NCI-H2227 (cell line): ENCODE data around the gene NIM1K.
A peak's percentile ranks its signal among the peaks of the same experiment; 100 is the strongest.
"Not testable (repeated sequence)": the region's sequence is repeated elsewhere in the genome, so short reads cannot be mapped to it uniquely, and the experiment has no call there.

ENCODE experiments used
- DNase-seq: peaks from one replicate; lab custom pipeline; 2025; ENCODE audit not compliant: unreplicated experiment; lab: John Stamatoyannopoulos, UW

NIM1K gene

DNA sequence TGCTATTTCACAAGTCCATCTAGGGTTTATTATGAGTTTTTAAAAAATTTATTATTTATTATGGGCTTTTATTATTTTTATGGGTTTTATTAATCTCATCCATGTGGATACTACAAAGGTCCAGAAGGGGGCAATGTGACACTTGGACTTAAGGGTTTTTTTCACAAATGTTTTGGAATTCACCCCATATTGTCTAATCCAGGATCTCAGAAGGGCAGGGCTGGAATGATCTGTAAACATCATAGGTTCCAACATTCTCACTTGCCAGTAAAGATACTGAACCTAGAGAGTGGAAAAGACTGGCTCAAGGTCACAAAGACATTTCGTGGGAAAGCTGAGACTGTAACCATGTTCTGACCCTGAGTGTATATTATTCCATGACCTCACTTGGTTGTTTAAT, 35.6 kb downstream of the NIM1K start:
- DNase-seq = no peak

DNA sequence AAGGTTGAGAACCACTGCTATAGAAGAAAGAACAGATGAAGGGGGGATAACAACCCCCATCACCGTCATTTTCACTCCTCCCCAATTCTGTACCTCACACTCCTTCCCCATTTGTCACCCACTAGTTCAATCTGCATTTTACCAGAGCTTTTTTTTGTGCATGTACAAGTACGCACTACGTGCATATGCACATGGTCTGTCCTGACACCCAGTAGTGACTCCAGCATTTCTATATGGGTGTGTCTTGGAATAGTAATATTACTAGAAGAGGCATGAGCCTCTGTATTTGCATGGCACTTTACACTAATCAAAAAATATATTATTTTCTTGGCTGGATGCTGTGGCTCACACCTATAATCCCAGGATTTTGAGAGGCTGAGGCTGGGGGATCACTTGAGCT, 38.7 kb downstream of the NIM1K start:
- DNase-seq = no peak

DNA sequence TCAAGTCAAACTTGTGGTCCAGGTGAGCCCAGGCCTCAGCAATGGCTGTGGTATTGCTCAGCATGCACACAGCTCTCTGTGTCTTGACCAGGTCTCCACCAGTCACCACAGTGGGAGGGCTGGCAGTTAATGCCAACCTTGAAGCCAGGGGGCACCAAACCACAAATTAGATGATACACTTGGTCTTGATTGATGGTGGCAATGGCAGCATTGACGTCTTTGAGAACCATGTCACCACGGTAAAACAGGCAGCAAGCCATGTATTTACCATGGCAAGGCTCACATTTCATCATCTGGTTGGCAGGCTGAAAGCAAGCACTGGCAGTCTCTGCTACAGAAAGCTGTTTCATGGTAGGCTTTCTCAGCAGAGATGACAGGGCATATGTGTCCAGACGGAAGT, 40.0 kb downstream of the NIM1K start:
- peak; percentile 20 for DNase-seq

DNA sequence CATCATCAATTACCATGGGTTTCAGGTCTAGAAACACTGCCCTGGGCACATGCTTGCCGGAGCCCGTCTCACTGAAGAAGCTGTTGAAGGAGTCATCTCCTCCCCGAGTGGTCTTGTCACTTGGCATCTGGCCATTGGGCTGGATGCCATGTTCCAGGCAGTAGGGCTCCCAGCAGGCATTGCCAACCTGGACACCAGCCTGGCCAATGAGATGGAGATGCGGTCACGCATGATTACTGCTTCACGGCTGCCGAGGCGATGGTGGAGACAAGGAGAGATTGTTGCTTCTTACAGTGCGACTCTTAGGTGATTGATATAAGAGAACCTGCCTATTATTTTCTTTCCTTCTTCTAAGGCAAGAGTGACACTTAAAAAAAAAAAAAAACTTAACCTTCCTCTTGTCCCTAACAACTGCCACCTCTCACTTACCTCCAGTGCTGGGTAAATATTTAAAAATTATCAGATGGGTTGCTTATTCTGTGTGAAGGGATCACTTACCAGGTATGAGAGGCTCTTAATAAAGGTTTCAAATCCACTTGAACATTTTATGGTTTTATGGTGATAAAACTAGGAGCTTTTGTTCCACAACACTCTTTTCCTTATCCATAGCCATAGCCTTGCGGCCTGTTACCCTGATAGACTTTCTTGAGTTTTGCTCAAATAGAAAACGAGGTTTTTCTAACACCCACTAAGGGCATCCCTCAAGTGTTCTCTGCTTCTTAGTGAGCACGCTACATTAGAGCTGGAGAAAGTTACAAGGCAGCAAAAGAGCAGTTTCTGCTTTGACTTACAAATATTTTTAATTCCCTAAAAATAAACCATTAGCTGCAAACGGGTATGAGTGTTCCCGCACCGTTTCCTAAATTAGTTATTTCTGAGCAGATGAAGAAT, 41.2 kb downstream of the NIM1K start:
- no peak for DNase-seq

DNA sequence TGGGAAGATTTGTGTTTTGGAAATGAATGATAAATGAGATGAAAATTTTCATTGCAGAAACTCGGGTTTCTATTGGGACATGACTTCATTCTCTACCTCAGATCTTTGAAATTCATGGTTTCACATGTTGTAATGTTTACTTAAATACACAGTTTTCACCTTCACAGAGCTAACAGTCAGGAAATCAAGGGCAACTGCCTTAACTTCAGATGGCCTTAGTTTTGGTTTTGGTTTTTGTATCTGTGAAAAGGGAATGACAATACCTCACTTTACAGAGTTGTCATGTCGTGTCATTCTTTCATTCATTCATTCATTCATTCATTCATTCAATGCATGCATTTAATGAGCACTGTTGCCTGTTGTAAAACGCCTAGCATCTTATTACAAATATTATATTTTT, 41.9 kb downstream of the NIM1K start:
- no peak for DNase-seq

DNA sequence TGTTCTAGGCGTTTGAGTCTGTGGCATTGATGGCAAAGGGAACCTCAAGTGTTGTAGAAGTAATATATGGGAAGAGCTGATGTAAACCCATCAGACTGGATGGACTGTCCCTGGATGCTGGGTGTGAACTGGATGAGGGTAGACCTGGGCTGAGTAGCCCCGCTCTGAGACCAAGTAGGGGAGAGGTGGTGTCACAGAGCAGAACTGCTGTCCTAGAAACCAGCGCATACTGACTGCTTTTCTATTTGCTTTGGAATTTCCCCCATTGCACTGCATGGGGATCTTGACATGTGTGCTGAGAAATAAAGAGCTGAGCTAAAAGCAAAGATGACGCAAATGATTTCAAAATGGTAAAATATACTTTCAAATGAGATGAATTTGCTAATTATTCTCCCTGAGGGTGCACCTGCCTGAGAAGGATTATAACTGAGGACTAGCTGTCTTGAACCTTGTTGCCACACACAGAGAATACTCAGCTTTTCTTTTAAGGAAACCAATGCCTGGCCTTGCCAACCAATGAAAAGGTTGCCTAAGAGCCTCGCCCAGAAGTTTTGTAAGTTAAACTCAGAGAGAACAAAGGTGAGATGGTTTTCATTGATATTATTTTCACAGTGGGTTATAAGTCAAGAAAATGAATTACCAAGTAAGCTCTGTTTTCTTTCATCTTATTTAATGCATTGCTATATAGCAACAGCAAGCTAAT, 44.8 kb downstream of the NIM1K start:
- no peak for DNase-seq

DNA sequence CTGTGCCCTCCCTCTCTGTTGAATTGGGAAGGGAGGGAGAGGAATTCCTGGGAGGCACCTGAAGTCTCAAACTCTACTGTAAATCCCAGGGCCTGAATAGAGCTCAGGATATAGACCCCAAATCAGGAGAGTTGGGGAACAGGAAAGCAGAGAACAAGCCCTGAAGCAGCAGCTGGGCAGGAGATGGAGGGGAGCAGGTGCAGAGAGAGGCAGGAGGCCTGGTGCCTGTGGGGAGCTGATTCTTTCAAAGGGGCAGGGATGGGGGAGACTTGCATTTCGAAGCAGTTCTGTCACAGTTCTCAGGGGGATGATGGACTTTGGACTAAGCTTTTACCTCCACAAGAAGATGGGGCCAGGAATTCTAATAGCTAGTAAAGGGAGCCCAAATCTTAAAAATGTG, 50.2 kb downstream of the NIM1K start:
- DNase-seq = no peak

DNA sequence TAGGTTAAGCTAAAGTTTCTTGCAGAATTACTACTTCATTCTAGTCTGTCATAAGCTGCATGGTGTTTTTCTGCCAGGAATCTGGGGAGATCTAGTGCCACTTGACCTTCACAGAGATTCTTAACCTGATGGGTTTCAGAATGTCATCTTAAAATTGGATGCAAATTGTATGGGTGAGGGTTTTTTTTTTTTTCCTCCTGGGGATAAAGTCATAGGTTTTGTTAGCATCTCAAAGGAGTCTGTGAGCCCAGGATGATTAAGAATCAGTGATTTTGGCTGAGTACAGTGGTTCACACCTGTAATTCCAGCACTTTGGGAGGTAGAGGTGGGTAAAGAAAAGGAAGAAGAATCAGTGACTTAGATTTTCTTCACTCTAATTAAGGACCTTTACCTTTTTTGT, 51.2 kb downstream of the NIM1K start:
- DNase-seq = no peak

DNA sequence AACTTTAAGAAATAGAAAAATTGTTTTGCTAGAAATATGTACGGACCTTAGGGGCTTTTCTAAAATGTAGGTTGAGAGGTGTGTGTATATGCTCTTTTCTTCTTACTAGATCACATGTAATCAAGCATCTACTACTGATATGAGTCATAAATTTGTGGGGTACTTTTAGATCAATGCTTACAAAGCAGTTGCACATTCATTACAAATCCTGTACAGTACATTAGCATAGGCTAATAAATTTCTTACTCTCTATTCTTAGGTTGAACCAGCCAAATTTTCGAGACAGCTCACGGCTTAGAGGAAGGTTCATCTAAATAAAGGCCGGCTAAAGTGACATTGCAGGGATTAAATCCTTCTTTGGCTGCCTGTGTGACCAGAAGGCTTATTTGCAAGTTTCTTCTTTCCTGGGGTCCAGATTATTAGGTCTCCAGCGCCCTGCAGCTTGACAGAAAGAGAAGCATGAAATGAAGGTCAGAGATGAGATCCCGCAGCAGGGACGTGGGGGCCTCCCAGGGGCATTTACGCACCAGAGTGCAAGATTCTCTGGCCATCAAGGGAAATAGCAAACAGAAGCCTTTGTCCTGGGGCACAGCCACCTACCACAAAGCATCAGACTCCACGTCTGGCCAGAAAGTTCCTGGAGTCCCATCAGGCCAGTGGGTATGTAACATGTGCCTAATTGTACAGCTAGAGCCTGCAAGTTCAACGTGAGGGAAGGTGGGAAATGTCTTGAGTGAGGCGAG, 53.0 kb downstream of the NIM1K start:
- no peak for DNase-seq

DNA sequence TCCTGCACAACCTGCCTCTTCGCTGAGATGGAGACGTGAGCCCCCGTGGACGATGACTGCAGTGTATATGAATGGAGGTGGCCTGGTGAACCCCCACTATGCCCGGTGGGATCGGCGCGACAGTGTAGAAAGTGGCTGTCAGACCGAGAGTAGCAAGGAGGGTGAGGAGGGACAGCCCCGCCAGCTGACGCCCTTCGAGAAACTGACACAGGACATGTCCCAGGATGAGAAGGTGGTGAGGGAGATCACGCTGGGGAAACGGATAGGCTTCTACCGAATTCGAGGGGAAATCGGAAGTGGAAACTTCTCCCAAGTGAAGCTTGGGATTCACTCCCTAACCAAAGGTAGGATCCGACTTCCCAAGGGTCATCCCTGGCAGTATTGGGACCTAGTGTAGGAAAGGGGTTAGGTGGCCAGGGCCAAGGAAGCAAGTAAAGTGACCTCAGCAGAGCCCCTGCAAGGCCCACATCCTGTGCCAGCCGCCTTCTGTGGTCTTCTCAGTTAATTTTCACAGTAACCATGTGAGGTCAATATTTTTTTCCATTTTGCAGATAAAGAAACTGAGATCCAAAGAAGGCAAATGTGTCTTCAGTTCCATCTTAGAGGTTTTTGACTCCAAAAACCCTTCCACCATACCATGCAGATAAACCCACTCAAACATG, 53.8 kb downstream of the NIM1K start:
- no peak for DNase-seq

DNA sequence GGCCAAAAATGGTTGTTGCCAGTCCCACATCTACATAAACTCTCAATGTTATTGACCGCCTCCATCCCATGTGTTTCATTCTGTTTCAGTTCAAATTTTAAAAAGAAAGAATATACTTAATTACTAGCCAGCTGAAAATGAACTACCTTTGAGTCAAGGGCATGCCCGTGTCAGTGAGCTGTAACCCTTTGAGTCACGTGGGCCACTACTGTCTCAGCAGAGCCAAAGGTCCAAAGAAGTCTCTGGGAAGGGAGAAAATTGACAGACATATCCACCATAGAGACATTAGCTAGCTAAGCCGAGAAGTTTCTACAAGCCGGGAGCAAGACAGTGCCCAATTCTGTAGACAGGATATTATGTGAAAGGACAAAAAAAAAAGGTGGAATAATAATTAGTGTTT, 59.7 kb downstream of the NIM1K start:
- DNase-seq = no peak

DNA sequence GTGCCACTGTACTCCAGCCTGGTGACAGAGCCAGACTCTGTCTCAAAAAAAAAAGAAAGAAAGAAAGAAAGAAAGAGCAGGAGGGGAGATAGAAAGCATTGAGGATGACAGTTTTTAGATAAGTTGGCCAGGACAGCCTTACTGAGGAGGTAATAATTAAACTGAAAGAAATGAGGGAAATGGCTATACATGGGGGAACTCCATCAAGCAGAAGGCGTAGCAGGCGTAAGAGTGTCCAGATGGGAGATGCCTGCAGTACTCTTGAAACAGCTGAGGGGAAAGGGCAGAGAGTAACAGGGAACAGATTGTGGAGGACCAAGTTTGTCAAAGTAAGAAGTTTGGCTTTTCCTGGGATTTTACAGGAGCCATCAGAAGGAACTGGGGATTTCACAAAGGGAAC, 63.7 kb downstream of the NIM1K start:
- no peak for DNase-seq

DNA sequence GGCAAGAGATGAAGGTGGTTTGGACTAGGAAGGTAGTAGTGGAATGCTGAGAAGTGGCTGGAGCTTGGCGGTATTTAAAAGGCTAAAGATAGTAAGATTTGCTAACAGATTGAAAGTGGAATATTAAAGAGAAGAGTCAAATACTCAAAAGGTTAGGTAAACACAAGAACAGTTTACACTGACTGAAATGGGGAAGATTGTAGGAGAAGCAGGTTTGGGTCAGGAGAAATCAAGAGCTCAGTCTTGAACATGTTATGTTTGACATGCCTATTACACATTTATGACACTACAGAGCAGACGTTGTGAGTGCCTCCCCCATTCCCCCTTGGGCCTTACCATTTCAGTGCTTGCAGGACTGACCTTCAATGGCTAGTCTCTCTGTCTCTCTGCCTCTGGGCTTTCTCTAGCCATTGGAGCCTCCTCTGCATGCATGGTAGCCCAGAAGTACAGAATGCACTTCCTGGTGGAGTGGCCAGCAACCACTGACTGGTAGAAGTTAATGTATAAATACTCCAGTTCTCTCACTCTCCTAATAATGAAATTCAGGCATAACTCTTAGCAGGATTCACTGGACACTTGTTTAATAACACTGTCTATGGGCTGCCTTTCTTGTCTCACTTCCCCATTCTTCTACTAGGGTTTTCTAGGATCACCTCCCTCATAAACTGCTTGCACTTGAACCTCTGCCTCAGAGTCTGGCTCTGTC, 64.4 kb downstream of the NIM1K start:
- DNase-seq = no peak

DNA sequence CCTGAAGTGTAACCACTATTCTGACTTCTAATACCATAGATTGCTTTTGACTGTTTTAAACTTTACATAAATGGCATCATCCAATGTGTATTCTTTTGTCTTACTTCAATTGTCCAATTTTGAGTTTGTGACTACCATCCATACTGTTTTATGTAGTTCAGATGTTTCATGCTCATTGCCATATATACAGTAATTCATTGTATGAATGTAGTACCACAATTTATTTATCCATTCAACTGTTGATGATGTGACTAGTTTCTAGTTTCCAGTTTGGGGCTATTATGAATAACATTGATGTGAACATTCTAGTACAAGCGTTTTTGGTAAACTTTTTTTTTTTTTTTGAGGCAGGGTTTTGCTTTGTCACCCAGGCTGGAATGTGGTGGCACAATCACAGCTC, 66.1 kb downstream of the NIM1K start:
- DNase-seq = no peak

DNA sequence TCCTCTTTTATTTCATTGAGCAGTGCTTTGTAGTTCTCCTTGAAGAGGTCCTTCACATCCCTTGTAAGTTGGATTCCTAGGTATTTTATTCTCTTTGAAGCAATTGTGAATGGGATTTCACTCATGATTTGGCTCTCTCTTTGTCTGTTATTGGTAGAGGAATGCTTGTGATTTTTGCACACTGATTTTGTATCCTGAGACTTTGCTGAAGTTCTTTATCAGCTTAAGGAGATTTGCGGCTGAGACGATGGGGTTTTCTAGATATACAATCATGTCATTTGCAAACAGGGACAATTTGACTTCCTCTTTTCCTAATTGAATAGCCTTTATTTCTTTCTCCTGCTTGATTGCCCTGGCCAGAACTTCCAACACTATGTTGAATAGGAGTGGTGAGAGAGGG, 70.2 kb downstream of the NIM1K start:
- DNase-seq = not testable (repeated sequence)

DNA sequence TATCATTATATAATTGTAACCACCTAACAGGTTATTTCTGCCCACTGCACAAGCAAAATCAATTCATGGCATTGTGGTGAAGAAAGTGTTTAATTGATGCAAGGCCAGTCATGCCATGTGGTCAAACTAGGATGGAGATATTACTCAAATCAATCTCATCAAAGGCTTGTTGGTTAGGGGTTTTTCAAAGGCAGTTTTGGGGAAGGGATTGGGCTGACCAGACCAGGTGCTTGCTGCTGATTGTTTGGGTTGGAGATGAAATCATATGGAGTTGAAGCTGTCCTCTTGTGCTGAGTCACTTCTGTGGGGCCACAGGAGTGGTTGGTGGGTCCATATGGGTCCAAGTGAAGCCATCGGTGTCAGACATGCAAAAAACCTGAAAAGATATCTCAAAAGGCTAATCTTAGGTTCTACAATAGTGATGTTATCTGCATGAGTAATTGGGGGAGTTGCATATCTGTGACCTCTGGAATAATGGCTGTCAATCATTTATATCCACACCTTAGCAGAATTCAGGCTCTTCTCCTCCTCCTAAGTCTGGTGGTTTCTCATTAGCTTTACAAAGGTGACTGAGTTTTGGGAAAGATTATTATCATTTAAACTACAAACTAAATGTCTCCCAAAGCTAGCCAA, 76.3 kb downstream of the NIM1K start:
- DNase-seq = no peak

DNA sequence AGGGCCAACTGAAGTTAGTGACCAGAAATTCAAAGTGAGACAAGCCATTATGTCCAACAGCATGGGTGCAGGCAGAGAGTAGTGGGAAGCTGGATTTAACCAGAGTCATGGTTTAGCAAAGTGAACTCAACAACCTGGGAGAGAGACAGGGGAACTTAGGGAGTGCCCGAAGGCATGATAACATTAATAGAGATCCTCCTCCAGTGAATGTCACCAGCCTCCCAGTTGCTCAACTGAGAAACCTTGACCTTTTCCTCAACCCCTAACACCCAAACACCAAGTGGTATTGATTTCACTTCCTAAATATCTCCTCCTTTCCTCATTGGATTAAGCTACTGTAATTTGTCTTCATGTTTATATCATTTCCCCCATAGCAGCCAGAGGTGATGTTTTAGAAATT, 78.6 kb downstream of the NIM1K start:
- DNase-seq = no peak

DNA sequence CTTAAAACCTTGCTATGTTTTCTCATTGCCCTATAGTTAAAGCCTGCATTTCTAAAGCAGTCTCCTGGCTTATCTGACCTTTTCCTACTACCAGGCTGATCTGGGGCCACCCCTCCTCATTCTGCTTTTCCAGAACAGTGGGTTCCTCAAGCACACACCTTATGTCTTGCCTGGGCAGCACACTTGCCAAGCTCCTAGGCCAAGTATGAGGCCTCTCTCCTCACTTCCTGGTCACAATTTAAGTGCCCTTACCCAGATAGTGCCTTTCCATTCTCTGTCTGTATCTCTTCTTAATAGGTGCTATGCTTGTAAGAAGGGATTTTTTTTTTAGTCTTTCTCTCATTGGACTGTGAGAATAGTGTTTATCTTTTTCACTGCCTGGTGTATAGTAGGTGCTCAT, 81.5 kb downstream of the NIM1K start:
- DNase-seq = no peak

DNA sequence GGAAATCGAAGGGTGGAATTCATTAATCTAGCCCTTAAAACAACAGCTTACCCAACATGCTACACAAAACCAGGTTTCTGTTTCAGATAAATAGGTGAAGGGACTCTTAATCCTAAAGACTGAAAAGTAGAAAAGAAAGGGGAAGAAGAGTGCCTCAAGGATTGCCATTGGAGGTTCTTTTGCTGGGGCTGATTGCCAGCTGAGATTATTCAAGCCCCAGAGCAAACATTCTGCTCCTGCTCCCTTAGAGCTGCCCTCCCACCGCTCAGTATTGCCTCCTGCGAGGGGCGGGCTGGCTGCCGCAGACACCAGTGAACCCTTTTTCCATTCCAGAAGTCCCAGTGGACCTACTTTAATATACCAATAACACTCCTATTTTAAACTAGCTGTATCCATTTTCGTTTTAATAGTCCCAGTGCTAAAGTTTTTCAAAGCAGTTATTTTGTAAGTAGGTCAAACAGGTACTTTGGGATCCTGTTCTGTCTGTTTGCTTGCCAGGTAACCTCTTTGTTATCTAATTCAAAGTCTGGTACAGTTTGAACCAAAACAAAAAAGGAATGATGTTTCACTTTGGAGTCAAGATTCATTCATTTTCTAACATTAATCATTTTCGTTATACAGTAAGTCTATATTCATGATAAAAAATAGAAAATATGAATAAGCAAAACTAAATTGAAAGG, 82.5 kb downstream of the NIM1K start:
- DNase-seq = no peak

DNA sequence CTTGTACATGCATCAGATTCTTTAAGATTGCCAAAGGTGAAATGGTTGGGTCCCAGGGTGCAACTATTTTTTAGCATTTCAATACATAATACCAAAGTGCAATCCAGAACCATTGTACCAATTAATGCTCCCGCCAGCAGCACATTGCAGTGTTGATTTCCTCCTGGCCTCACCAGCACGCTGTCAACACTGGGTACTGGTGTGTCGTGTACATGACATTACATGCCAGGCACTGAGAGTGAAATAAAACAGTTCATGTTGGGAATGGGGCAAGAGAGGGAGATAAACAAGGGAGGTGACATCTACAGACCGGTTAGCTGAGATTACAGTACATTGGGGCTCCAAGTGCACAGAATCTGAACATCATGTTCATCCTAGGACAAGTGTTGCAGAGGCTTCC, 83.4 kb downstream of the NIM1K start:
- DNase-seq = no peak
